ENCODE results near the gene PLA2R1. TPM values are rescaled to one million over a fixed set of nuclear protein-coding genes. Genes with fewer than 3 reads are reported as not detected.

Gene PLA2R1
- total RNA-seq, 1 experiment from 2014 or later = 1.1 TPM

DNA sequence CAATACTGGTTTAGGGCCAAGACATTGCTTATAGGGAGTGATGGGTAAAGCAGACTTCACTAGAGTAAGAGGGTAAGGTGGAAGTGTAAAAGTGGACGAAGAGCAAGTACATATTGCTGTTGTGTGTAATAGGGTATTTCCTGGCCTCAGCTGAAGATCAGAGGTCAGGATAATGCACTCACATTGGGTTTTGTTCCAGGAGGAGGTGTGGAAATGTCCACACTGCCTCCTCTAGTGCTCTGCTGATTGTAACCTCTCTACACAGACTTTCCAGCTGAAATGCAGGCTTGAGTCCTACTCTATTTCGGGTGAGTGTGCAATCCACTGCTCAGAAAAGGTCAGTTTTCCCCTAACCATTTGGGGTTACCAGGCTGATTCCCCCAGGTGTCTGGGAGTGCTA, 41.7 kb upstream of the PLA2R1 start:
- no peak overlapping the region for H3K27ac Mint-ChIP-seq
- no peak for DNase-seq (ENCODE audit: low spot score)
- no peaks in the 10 kb centered on the region for H3K27me3 Mint-ChIP-seq (ENCODE audit: low read depth)
- H3K9me3 Mint-ChIP-seq = no peaks in the 10 kb centered on the region
- TF ChIP-seq SP1 (CRISPR knock-in tag; conservative IDR thresholded peaks at IDR 0.05) = no peak
- TF ChIP-seq, protein P1, sequence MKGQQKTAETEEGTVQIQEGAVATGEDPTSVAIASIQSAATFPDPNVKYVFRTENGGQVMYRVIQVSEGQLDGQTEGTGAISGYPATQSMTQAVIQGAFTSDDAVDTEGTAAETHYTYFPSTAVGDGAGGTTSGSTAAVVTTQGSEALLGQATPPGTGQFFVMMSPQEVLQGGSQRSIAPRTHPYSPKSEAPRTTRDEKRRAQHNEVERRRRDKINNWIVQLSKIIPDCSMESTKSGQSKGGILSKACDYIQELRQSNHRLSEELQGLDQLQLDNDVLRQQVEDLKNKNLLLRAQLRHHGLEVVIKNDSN (CRISPR knock-in tag; IDR thresholded peaks at IDR 0.05) = no peak
- no peak for TF ChIP-seq ZNF396 (CRISPR knock-in tag; IDR thresholded peaks at IDR 0.05; ENCODE audit: borderline replicate concordance)
- TF ChIP-seq, protein P2, sequence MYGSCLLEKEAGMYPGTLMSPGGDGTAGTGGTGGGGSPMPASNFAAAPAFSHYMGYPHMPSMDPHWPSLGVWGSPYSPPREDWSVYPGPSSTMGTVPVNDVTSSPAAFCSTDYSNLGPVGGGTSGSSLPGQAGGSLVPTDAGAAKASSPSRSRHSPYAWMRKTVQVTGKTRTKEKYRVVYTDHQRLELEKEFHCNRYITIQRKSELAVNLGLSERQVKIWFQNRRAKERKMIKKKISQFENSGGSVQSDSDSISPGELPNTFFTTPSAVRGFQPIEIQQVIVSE (CRISPR knock-in tag; IDR thresholded peaks at IDR 0.05; ENCODE audit: borderline replicate concordance) = no peak
- H3K4me3 Mint-ChIP-seq = no peak overlapping the region
- POLR2A ChIA-PET = no interaction called here
- ATAC-seq = no peak
- CTCF ChIA-PET = no interaction called here
- no peaks in the 10 kb centered on the region for H3K4me1 Mint-ChIP-seq
- H3K36me3 Mint-ChIP-seq = no peaks in the 10 kb centered on the region

DNA sequence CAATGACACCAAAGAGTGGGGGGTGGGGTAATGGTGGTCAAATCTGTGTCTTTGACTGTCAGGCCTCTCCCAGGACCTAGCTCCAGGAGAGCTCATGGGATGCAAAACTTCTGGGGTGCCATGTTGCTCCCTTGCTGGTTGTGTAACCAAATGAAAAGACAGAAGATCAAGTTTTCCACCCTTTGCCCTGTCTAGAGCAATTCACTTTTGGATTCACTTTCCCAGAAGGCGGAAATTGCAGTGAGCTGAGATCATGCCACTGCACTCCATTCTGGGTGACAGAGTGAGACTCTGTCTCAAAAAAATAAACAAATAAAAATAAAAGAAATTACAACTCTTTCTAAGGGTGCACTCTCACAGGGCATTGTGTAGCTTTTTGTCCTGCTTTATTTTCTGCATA, 34.9 kb upstream of the PLA2R1 start:
- ChIA-PET POLR2A (no interaction called here), CTCF (no interaction called here)
- TF ChIP-seq NR2C2 (CRISPR knock-in tag; IDR thresholded peaks at IDR 0.05) (no peak), JAZF1 (CRISPR knock-in tag; IDR thresholded peaks at IDR 0.05) (no peak), FOXK1 (CRISPR knock-in tag; IDR thresholded peaks at IDR 0.05) (no peak), ZNF317 (CRISPR knock-in tag; IDR thresholded peaks at IDR 0.05; ENCODE audit: borderline replicate concordance, low read depth) (no peak), ZNF416 (CRISPR knock-in tag; IDR thresholded peaks at IDR 0.05) (no peak)
- TF ChIP-seq, protein P3, sequence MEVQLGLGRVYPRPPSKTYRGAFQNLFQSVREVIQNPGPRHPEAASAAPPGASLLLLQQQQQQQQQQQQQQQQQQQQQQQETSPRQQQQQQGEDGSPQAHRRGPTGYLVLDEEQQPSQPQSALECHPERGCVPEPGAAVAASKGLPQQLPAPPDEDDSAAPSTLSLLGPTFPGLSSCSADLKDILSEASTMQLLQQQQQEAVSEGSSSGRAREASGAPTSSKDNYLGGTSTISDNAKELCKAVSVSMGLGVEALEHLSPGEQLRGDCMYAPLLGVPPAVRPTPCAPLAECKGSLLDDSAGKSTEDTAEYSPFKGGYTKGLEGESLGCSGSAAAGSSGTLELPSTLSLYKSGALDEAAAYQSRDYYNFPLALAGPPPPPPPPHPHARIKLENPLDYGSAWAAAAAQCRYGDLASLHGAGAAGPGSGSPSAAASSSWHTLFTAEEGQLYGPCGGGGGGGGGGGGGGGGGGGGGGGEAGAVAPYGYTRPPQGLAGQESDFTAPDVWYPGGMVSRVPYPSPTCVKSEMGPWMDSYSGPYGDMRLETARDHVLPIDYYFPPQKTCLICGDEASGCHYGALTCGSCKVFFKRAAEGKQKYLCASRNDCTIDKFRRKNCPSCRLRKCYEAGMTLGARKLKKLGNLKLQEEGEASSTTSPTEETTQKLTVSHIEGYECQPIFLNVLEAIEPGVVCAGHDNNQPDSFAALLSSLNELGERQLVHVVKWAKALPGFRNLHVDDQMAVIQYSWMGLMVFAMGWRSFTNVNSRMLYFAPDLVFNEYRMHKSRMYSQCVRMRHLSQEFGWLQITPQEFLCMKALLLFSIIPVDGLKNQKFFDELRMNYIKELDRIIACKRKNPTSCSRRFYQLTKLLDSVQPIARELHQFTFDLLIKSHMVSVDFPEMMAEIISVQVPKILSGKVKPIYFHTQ (CRISPR knock-in tag; IDR thresholded peaks at IDR 0.05) = no peak
- TF ChIP-seq, protein P2 (CRISPR knock-in tag; IDR thresholded peaks at IDR 0.05; ENCODE audit: borderline replicate concordance) = no peak
- TF ChIP-seq, protein P4, sequence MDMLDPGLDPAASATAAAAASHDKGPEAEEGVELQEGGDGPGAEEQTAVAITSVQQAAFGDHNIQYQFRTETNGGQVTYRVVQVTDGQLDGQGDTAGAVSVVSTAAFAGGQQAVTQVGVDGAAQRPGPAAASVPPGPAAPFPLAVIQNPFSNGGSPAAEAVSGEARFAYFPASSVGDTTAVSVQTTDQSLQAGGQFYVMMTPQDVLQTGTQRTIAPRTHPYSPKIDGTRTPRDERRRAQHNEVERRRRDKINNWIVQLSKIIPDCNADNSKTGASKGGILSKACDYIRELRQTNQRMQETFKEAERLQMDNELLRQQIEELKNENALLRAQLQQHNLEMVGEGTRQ (CRISPR knock-in tag; IDR thresholded peaks at IDR 0.05) = no peak
- no peak overlapping the region for H3K27ac Mint-ChIP-seq
- H3K9me3 Mint-ChIP-seq = peaks cover 32% of the 10 kb centered on the region
- DNase-seq (ENCODE audit: low spot score) = no peak
- H3K27me3 Mint-ChIP-seq (ENCODE audit: low read depth) = no peaks in the 10 kb centered on the region
- H3K4me3 Mint-ChIP-seq = no peak overlapping the region
- H3K36me3 Mint-ChIP-seq = peaks cover 15% of the 10 kb centered on the region
- no peak for ATAC-seq
- no peaks in the 10 kb centered on the region for H3K4me1 Mint-ChIP-seq

DNA sequence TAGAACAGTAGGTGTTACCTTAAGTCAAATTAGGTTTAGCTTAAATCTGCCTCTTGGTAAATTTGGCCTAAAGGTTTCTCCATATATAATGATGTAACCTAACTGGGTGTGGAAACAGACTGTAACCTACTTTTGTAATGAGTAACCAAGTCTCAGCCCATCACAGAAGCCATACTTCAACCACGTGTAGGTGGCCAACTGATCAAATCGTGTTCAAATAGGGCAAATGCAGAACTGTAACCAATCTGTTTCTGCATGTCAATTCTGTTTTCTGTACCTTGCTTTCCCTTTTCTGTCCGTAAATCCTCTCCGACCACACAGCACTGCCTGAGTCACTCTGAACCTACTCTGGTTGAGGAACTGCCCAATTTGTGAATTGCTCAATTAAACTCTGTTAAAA, 34.0 kb upstream of the PLA2R1 start:
- H3K9me3 Mint-ChIP-seq = peaks cover 41% of the 10 kb centered on the region
- ChIA-PET POLR2A (no interaction called here), CTCF (interaction anchor here (1.4 kb wide), 1 partner anchor 14 kb away, joined by 5 read pairs; no protein-coding TSS in a partner anchor)
- no peak for DNase-seq (ENCODE audit: low spot score)
- ATAC-seq = no peak
- no peak overlapping the region for H3K4me3 Mint-ChIP-seq
- H3K27me3 Mint-ChIP-seq (ENCODE audit: low read depth) = no peaks in the 10 kb centered on the region; the same call in 1 of the 2 replicates
- H3K27ac Mint-ChIP-seq = no peak overlapping the region
- peaks cover 20% of the 10 kb centered on the region for H3K36me3 Mint-ChIP-seq
- H3K4me1 Mint-ChIP-seq = no peaks in the 10 kb centered on the region
- TF ChIP-seq JUN (CRISPR knock-in tag; IDR thresholded peaks at IDR 0.05) = no peak
- TF ChIP-seq, protein P5, sequence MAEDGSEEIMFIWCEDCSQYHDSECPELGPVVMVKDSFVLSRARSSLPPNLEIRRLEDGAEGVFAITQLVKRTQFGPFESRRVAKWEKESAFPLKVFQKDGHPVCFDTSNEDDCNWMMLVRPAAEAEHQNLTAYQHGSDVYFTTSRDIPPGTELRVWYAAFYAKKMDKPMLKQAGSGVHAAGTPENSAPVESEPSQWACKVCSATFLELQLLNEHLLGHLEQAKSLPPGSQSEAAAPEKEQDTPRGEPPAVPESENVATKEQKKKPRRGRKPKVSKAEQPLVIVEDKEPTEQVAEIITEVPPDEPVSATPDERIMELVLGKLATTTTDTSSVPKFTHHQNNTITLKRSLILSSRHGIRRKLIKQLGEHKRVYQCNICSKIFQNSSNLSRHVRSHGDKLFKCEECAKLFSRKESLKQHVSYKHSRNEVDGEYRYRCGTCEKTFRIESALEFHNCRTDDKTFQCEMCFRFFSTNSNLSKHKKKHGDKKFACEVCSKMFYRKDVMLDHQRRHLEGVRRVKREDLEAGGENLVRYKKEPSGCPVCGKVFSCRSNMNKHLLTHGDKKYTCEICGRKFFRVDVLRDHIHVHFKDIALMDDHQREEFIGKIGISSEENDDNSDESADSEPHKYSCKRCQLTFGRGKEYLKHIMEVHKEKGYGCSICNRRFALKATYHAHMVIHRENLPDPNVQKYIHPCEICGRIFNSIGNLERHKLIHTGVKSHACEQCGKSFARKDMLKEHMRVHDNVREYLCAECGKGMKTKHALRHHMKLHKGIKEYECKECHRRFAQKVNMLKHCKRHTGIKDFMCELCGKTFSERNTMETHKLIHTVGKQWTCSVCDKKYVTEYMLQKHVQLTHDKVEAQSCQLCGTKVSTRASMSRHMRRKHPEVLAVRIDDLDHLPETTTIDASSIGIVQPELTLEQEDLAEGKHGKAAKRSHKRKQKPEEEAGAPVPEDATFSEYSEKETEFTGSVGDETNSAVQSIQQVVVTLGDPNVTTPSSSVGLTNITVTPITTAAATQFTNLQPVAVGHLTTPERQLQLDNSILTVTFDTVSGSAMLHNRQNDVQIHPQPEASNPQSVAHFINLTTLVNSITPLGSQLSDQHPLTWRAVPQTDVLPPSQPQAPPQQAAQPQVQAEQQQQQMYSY (CRISPR knock-in tag; IDR thresholded peaks at IDR 0.05) = no peak
- TF ChIP-seq, protein P6, sequence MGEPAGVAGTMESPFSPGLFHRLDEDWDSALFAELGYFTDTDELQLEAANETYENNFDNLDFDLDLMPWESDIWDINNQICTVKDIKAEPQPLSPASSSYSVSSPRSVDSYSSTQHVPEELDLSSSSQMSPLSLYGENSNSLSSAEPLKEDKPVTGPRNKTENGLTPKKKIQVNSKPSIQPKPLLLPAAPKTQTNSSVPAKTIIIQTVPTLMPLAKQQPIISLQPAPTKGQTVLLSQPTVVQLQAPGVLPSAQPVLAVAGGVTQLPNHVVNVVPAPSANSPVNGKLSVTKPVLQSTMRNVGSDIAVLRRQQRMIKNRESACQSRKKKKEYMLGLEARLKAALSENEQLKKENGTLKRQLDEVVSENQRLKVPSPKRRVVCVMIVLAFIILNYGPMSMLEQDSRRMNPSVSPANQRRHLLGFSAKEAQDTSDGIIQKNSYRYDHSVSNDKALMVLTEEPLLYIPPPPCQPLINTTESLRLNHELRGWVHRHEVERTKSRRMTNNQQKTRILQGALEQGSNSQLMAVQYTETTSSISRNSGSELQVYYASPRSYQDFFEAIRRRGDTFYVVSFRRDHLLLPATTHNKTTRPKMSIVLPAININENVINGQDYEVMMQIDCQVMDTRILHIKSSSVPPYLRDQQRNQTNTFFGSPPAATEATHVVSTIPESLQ (CRISPR knock-in tag; IDR thresholded peaks at IDR 0.05) = no peak
- TF ChIP-seq, protein P7, sequence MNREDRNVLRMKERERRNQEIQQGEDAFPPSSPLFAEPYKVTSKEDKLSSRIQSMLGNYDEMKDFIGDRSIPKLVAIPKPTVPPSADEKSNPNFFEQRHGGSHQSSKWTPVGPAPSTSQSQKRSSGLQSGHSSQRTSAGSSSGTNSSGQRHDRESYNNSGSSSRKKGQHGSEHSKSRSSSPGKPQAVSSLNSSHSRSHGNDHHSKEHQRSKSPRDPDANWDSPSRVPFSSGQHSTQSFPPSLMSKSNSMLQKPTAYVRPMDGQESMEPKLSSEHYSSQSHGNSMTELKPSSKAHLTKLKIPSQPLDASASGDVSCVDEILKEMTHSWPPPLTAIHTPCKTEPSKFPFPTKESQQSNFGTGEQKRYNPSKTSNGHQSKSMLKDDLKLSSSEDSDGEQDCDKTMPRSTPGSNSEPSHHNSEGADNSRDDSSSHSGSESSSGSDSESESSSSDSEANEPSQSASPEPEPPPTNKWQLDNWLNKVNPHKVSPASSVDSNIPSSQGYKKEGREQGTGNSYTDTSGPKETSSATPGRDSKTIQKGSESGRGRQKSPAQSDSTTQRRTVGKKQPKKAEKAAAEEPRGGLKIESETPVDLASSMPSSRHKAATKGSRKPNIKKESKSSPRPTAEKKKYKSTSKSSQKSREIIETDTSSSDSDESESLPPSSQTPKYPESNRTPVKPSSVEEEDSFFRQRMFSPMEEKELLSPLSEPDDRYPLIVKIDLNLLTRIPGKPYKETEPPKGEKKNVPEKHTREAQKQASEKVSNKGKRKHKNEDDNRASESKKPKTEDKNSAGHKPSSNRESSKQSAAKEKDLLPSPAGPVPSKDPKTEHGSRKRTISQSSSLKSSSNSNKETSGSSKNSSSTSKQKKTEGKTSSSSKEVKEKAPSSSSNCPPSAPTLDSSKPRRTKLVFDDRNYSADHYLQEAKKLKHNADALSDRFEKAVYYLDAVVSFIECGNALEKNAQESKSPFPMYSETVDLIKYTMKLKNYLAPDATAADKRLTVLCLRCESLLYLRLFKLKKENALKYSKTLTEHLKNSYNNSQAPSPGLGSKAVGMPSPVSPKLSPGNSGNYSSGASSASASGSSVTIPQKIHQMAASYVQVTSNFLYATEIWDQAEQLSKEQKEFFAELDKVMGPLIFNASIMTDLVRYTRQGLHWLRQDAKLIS (CRISPR knock-in tag; IDR thresholded peaks at IDR 0.05; ENCODE audit: borderline replicate concordance) = no peak
- no peak for TF ChIP-seq IRF2 (CRISPR knock-in tag; IDR thresholded peaks at IDR 0.05; ENCODE audit: borderline replicate concordance, low read depth)

Data from WTC11 (cell line).